Dendritic cell treated with granulocyte-macrophage colony-stimulating factor and Interleukin-4, amounts not matched to agents 40 ng/mL and 50 ng/mL, for 4 days (primary cell): ENCODE measurements around the gene ADGRE3.
"Not testable (repeated sequence)": the region's sequence is repeated elsewhere in the genome, so short reads cannot be mapped to it uniquely, and the experiment has no call there.

Experiments used
- H3K27ac Mint-ChIP-seq: one replicate; pipeline ENCODE4 v1.8.0; 2022; ENCODE audit warnings: mild to moderate bottlenecking, mixed read lengths
- H3K27me3 Mint-ChIP-seq: one replicate; pipeline ENCODE4 v1.8.0; 2022; ENCODE audit warnings: mild to moderate bottlenecking, mixed read lengths
- H3K36me3 Mint-ChIP-seq: one replicate; pipeline ENCODE4 v1.8.0; 2022; ENCODE audit warnings: low read depth, mixed read lengths
- H3K4me1 Mint-ChIP-seq: one replicate; pipeline ENCODE4 v1.8.0; 2022; ENCODE audit warnings: low read depth, mixed read lengths
- H3K4me3 Mint-ChIP-seq: one replicate; pipeline ENCODE4 v1.8.0; 2022; ENCODE audit warnings: mild to moderate bottlenecking, moderate library complexity, mixed read lengths
- H3K9me3 Mint-ChIP-seq: one replicate; pipeline ENCODE4 v1.8.0; 2022; ENCODE audit warnings: mixed read lengths
- intact Hi-C: fragments of 100-400 bp; cut with micrococcal nuclease; formaldehyde crosslinking; loops from one replicate; pipeline ENCODE4 v1.15.0; 2022

ADGRE3 gene

GRCh38 chr19:14649020-14649419 is 25.6 kb downstream of the ADGRE3 start:
- H3K27me3 Mint-ChIP-seq, result peaks cover 24% of the 10 kb centered on the region
- H3K36me3 Mint-ChIP-seq, result no peaks in the 10 kb centered on the region
- intact Hi-C loops, result no loop called here
- H3K9me3 Mint-ChIP-seq, result peaks cover 8% of the 10 kb centered on the region
- peaks cover 5% of the 10 kb centered on the region for H3K4me1 Mint-ChIP-seq
- no peak overlapping the region for H3K4me3 Mint-ChIP-seq
- H3K27ac Mint-ChIP-seq, result no peak overlapping the region

GRCh38 chr19:14648506-14648905 is 26.1 kb downstream of the ADGRE3 start:
- Mint-ChIP-seq H3K27me3 (peaks cover 25% of the 10 kb centered on the region), H3K4me3 (no peak overlapping the region), H3K9me3 (peaks cover 8% of the 10 kb centered on the region), H3K27ac (no peak overlapping the region), H3K4me1 (peaks cover 5% of the 10 kb centered on the region), H3K36me3 (no peaks in the 10 kb centered on the region)
- intact Hi-C loops, result no loop called here

GRCh38 chr19:14639536-14640277 is 34.9 kb downstream of the ADGRE3 start:
- H3K4me1 Mint-ChIP-seq, result peaks cover 6% of the 10 kb centered on the region
- intact Hi-C loops, result no loop called here
- no peak overlapping the region for H3K4me3 Mint-ChIP-seq
- H3K27ac Mint-ChIP-seq, result no peak overlapping the region
- peaks cover 18% of the 10 kb centered on the region for H3K9me3 Mint-ChIP-seq
- H3K27me3 Mint-ChIP-seq, result peaks cover 7% of the 10 kb centered on the region
- H3K36me3 Mint-ChIP-seq, result no peaks in the 10 kb centered on the region

- Mint-ChIP-seq H3K9me3 (peaks cover 10% of the 10 kb centered on the region), H3K4me1 (peaks cover 11% of the 10 kb centered on the region), H3K36me3 (no peaks in the 10 kb centered on the region), H3K27ac (no peak overlapping the region), H3K27me3 (peaks cover 3% of the 10 kb centered on the region), H3K4me3 (no peak overlapping the region)
- intact Hi-C loops, result no loop called here
Measured at GRCh38 chr19:14632286-14632685, 42.4 kb downstream of the ADGRE3 start.

- H3K4me3 Mint-ChIP-seq, result no peak overlapping the region
- H3K27ac Mint-ChIP-seq, result no peak overlapping the region
- intact Hi-C loops, result no loop called here
- no peaks in the 10 kb centered on the region for H3K36me3 Mint-ChIP-seq
- H3K27me3 Mint-ChIP-seq, result no peaks in the 10 kb centered on the region
- peaks cover 5% of the 10 kb centered on the region for H3K4me1 Mint-ChIP-seq
- peaks cover 10% of the 10 kb centered on the region for H3K9me3 Mint-ChIP-seq
Measured at GRCh38 chr19:14629557-14629956, 45.1 kb downstream of the ADGRE3 start.

- peaks cover 12% of the 10 kb centered on the region for H3K9me3 Mint-ChIP-seq
- intact Hi-C loops, H3K27ac Mint-ChIP-seq, H3K27me3 Mint-ChIP-seq, H3K4me3 Mint-ChIP-seq, H3K4me1 Mint-ChIP-seq, H3K36me3 Mint-ChIP-seq: not testable (repeated sequence)
Measured at GRCh38 chr19:14624491-14624890, 50.2 kb downstream of the ADGRE3 start.

- peaks cover 29% of the 10 kb centered on the region for H3K4me1 Mint-ChIP-seq
- no peaks in the 10 kb centered on the region for H3K27me3 Mint-ChIP-seq
- H3K4me3 Mint-ChIP-seq, result no peak overlapping the region
- H3K27ac Mint-ChIP-seq, result no peak overlapping the region
- intact Hi-C loops, result no loop called here
- peaks cover 15% of the 10 kb centered on the region for H3K9me3 Mint-ChIP-seq
- no peaks in the 10 kb centered on the region for H3K36me3 Mint-ChIP-seq
Measured at GRCh38 chr19:14619404-14619803, 55.2 kb downstream of the ADGRE3 start.

- H3K4me3 Mint-ChIP-seq, result no peak overlapping the region
- no peaks in the 10 kb centered on the region for H3K27me3 Mint-ChIP-seq
- H3K9me3 Mint-ChIP-seq, result peaks cover 15% of the 10 kb centered on the region
- peaks cover 36% of the 10 kb centered on the region for H3K4me1 Mint-ChIP-seq
- no peaks in the 10 kb centered on the region for H3K36me3 Mint-ChIP-seq
- intact Hi-C loops, result no loop called here
- H3K27ac Mint-ChIP-seq, result peak overlapping the region; percentile 2
Measured at GRCh38 chr19:14616407-14616806, 58.2 kb downstream of the ADGRE3 start.

GRCh38 chr19:14615623-14616022 is 59.0 kb downstream of the ADGRE3 start:
- intact Hi-C loops, result no loop called here
- Mint-ChIP-seq H3K27me3 (no peaks in the 10 kb centered on the region), H3K4me1 (peaks cover 42% of the 10 kb centered on the region), H3K9me3 (peaks cover 15% of the 10 kb centered on the region), H3K27ac (peak overlapping the region; percentile 2), H3K4me3 (no peak overlapping the region), H3K36me3 (no peaks in the 10 kb centered on the region)

- H3K4me3 Mint-ChIP-seq, result no peak overlapping the region
- intact Hi-C loops, result no loop called here
- H3K4me1 Mint-ChIP-seq, result peaks cover 42% of the 10 kb centered on the region
- H3K27ac Mint-ChIP-seq, result peak overlapping the region; percentile 40
- H3K36me3 Mint-ChIP-seq, result no peaks in the 10 kb centered on the region
- H3K27me3 Mint-ChIP-seq, result peaks cover 3% of the 10 kb centered on the region
- peaks cover 4% of the 10 kb centered on the region for H3K9me3 Mint-ChIP-seq
Measured at GRCh38 chr19:14614099-14614412, 60.6 kb downstream of the ADGRE3 start.

- intact Hi-C loops, H3K36me3 Mint-ChIP-seq, H3K4me3 Mint-ChIP-seq, H3K27me3 Mint-ChIP-seq, H3K9me3 Mint-ChIP-seq: not testable (repeated sequence)
- peaks cover 42% of the 10 kb centered on the region for H3K4me1 Mint-ChIP-seq
- peak overlapping the region; percentile 40 for H3K27ac Mint-ChIP-seq
Measured at GRCh38 chr19:14613399-14614098, 61.1 kb downstream of the ADGRE3 start.

- Mint-ChIP-seq H3K27me3 (peaks cover 3% of the 10 kb centered on the region), H3K4me3 (no peak overlapping the region), H3K36me3 (no peaks in the 10 kb centered on the region), H3K9me3 (no peaks in the 10 kb centered on the region), H3K27ac (no peak overlapping the region), H3K4me1 (peaks cover 41% of the 10 kb centered on the region)
- intact Hi-C loops, result no loop called here
Measured at GRCh38 chr19:14612657-14613056, 62.0 kb downstream of the ADGRE3 start.

GRCh38 chr19:14612242-14612641 is 62.4 kb downstream of the ADGRE3 start:
- H3K9me3 Mint-ChIP-seq, H3K27me3 Mint-ChIP-seq, H3K36me3 Mint-ChIP-seq, intact Hi-C loops, H3K4me3 Mint-ChIP-seq, H3K27ac Mint-ChIP-seq: not testable (repeated sequence)
- peaks cover 36% of the 10 kb centered on the region for H3K4me1 Mint-ChIP-seq

GRCh38 chr19:14611051-14611450 is 63.6 kb downstream of the ADGRE3 start:
- intact Hi-C loops, result no loop called here
- peaks cover 3% of the 10 kb centered on the region for H3K27me3 Mint-ChIP-seq
- peaks cover 24% of the 10 kb centered on the region for H3K4me1 Mint-ChIP-seq
- H3K9me3 Mint-ChIP-seq, result no peaks in the 10 kb centered on the region
- no peak overlapping the region for H3K27ac Mint-ChIP-seq
- H3K4me3 Mint-ChIP-seq, result no peak overlapping the region
- H3K36me3 Mint-ChIP-seq, result no peaks in the 10 kb centered on the region

- no peak overlapping the region for H3K27ac Mint-ChIP-seq
- intact Hi-C loops, result no loop called here
- peaks cover 11% of the 10 kb centered on the region for H3K4me1 Mint-ChIP-seq
- H3K4me3 Mint-ChIP-seq, result no peak overlapping the region
- no peaks in the 10 kb centered on the region for H3K36me3 Mint-ChIP-seq
- no peaks in the 10 kb centered on the region for H3K9me3 Mint-ChIP-seq
- H3K27me3 Mint-ChIP-seq, result peaks cover 5% of the 10 kb centered on the region
Measured at GRCh38 chr19:14606627-14607026, 68.0 kb downstream of the ADGRE3 start.
